Measurements from ENCODE around the gene CFAP157.

The CFAP157 gene

GRCh38 chr9:127742435-127743088 lies 35.8 kb downstream of the CFAP157 start:
- no peaks in the 10 kb centered on the region for H3K36me3 ChIP-seq (ENCODE audit: insufficient read depth, low read length)
- WGBS: under 1% methylated on average over 33 of the region's 33 CpGs
- H3K9ac ChIP-seq (ENCODE audit: low read depth, low read length): no peak overlapping the region
- no peak overlapping the region; the same call in 1 of the 2 replicates for H3K27ac ChIP-seq (ENCODE audit: low read depth, low read length)
- H3K9me3 ChIP-seq (ENCODE audit: insufficient read depth, low read depth, low read length): no peaks in the 10 kb centered on the region
- H3K27me3 ChIP-seq (ENCODE audit: insufficient read depth, low read length): peaks cover 4% of the 10 kb centered on the region; the same call in 1 of the 2 replicates
- peak overlapping the region; percentile 53 for H3K4me3 ChIP-seq (ENCODE audit: low read length)
- no peaks in the 10 kb centered on the region for H3K4me1 ChIP-seq (ENCODE audit: insufficient read depth, low read length)

GRCh38 chr9:127744398-127745110 lies 37.8 kb downstream of the CFAP157 start:
- no peak overlapping the region for H3K9ac ChIP-seq (ENCODE audit: low read depth, low read length)
- H3K27me3 ChIP-seq (ENCODE audit: insufficient read depth, low read length): peaks cover 4% of the 10 kb centered on the region; the same call in 1 of the 2 replicates
- H3K4me1 ChIP-seq (ENCODE audit: insufficient read depth, low read length): no peaks in the 10 kb centered on the region
- H3K4me3 ChIP-seq (ENCODE audit: low read length): no peak overlapping the region
- WGBS: 93% methylated on average over 19 of the region's 19 CpGs
- H3K36me3 ChIP-seq (ENCODE audit: insufficient read depth, low read length): peaks cover 12% of the 10 kb centered on the region
- no peaks in the 10 kb centered on the region for H3K9me3 ChIP-seq (ENCODE audit: insufficient read depth, low read depth, low read length)
- H3K27ac ChIP-seq (ENCODE audit: low read depth, low read length): no peak overlapping the region

- 81% methylated on average over 15 of the region's 15 CpGs for WGBS
- H3K27me3 ChIP-seq (ENCODE audit: insufficient read depth, low read length): peaks cover 6% of the 10 kb centered on the region
- no peak overlapping the region for H3K4me3 ChIP-seq (ENCODE audit: low read length)
- peaks cover 14% of the 10 kb centered on the region for H3K36me3 ChIP-seq (ENCODE audit: insufficient read depth, low read length)
- no peaks in the 10 kb centered on the region for H3K4me1 ChIP-seq (ENCODE audit: insufficient read depth, low read length)
- no peak overlapping the region for H3K9ac ChIP-seq (ENCODE audit: low read depth, low read length)
- no peaks in the 10 kb centered on the region for H3K9me3 ChIP-seq (ENCODE audit: insufficient read depth, low read depth, low read length)
- no peak overlapping the region for H3K27ac ChIP-seq (ENCODE audit: low read depth, low read length)
These were observed 40.3 kb downstream of the CFAP157 start for GRCh38 chr9:127746959-127747569.

- H3K27me3 ChIP-seq (ENCODE audit: insufficient read depth, low read length): peaks cover 27% of the 10 kb centered on the region
- H3K9me3 ChIP-seq (ENCODE audit: insufficient read depth, low read depth, low read length): no peaks in the 10 kb centered on the region
- no peak overlapping the region for H3K27ac ChIP-seq (ENCODE audit: low read depth, low read length)
- no peaks in the 10 kb centered on the region for H3K4me1 ChIP-seq (ENCODE audit: insufficient read depth, low read length)
- H3K9ac ChIP-seq (ENCODE audit: low read depth, low read length): no peak overlapping the region
- peaks cover 14% of the 10 kb centered on the region for H3K36me3 ChIP-seq (ENCODE audit: insufficient read depth, low read length)
- 94% methylated on average over 26 of the region's 26 CpGs for WGBS
- H3K4me3 ChIP-seq (ENCODE audit: low read length): no peak overlapping the region
These were observed 42.5 kb downstream of the CFAP157 start for GRCh38 chr9:127749090-127749787.

GRCh38 chr9:127751269-127752054 lies 44.7 kb downstream of the CFAP157 start:
- H3K36me3 ChIP-seq (ENCODE audit: insufficient read depth, low read length): peaks cover 14% of the 10 kb centered on the region
- peaks cover 46% of the 10 kb centered on the region for H3K27me3 ChIP-seq (ENCODE audit: insufficient read depth, low read length)
- no peaks in the 10 kb centered on the region for H3K9me3 ChIP-seq (ENCODE audit: insufficient read depth, low read depth, low read length)
- H3K4me1 ChIP-seq (ENCODE audit: insufficient read depth, low read length): 0 out of 2 replicates have a peak, but pooled peaks cover 3% of the 10 kb centered on the region
- 31% methylated on average over 10 of the region's 10 CpGs for WGBS
- no peak overlapping the region for H3K9ac ChIP-seq (ENCODE audit: low read depth, low read length)
- no peak overlapping the region for H3K27ac ChIP-seq (ENCODE audit: low read depth, low read length)
- H3K4me3 ChIP-seq (ENCODE audit: low read length): no peak overlapping the region

GRCh38 chr9:127753148-127753547 lies 46.4 kb downstream of the CFAP157 start:
- 88% methylated on average over 8 of the region's 8 CpGs for WGBS
- peaks cover 46% of the 10 kb centered on the region for H3K27me3 ChIP-seq (ENCODE audit: insufficient read depth, low read length)
- peaks cover 14% of the 10 kb centered on the region for H3K36me3 ChIP-seq (ENCODE audit: insufficient read depth, low read length)
- H3K4me1 ChIP-seq (ENCODE audit: insufficient read depth, low read length): 0 out of 2 replicates have a peak, but pooled peaks cover 3% of the 10 kb centered on the region
- H3K9me3 ChIP-seq (ENCODE audit: insufficient read depth, low read depth, low read length): no peaks in the 10 kb centered on the region
- no peak overlapping the region for H3K4me3 ChIP-seq (ENCODE audit: low read length)
- no peak overlapping the region for H3K27ac ChIP-seq (ENCODE audit: low read depth, low read length)
- no peak overlapping the region for H3K9ac ChIP-seq (ENCODE audit: low read depth, low read length)

GRCh38 chr9:127753622-127754021 lies 46.8 kb downstream of the CFAP157 start:
- 66% methylated on average over 8 of the region's 8 CpGs for WGBS

GRCh38 chr9:127754099-127755060 lies 47.6 kb downstream of the CFAP157 start:
- peaks cover 3% of the 10 kb centered on the region for H3K36me3 ChIP-seq (ENCODE audit: insufficient read depth, low read length)
- H3K4me1 ChIP-seq (ENCODE audit: insufficient read depth, low read length): 0 out of 2 replicates have a peak, but pooled peaks cover 3% of the 10 kb centered on the region
- H3K4me3 ChIP-seq (ENCODE audit: low read length): peak overlapping the region; percentile 62
- 1% methylated on average over 86 of the region's 86 CpGs for WGBS
- H3K27me3 ChIP-seq (ENCODE audit: insufficient read depth, low read length): peaks cover 46% of the 10 kb centered on the region
- peak overlapping the region; percentile 14; the same call in 1 of the 2 replicates for H3K9ac ChIP-seq (ENCODE audit: low read depth, low read length)
- H3K27ac ChIP-seq (ENCODE audit: low read depth, low read length): no peak overlapping the region
- H3K9me3 ChIP-seq (ENCODE audit: insufficient read depth, low read depth, low read length): no peaks in the 10 kb centered on the region

More at GRCh38 chr9:127753622-127754021, 46.8 kb downstream of the CFAP157 start:
- Histone ChIP-seq H3K27ac (ENCODE audit: low read depth, low read length) (no peak overlapping the region), H3K9me3 (ENCODE audit: insufficient read depth, low read depth, low read length) (no peaks in the 10 kb centered on the region), H3K9ac (ENCODE audit: low read depth, low read length) (no peak overlapping the region), H3K36me3 (ENCODE audit: insufficient read depth, low read length) (peaks cover 11% of the 10 kb centered on the region), H3K4me1 (ENCODE audit: insufficient read depth, low read length) (0 out of 2 replicates have a peak, but pooled peaks cover 3% of the 10 kb centered on the region), H3K4me3 (ENCODE audit: low read length) (peak overlapping the region; percentile 62; the same call in 1 of the 2 replicates), H3K27me3 (ENCODE audit: insufficient read depth, low read length) (peaks cover 46% of the 10 kb centered on the region)

- WGBS: 10% methylated on average over 54 of the region's 61 CpGs
- 0 out of 2 replicates have a peak, but pooled peaks cover 3% of the 10 kb centered on the region for H3K4me1 ChIP-seq (ENCODE audit: insufficient read depth, low read length)
- H3K36me3 ChIP-seq (ENCODE audit: insufficient read depth, low read length): 0 out of 2 replicates have a peak, but pooled peaks cover 2% of the 10 kb centered on the region
- peak overlapping the region; percentile 63 for H3K4me3 ChIP-seq (ENCODE audit: low read length)
- 0 out of 2 replicates have a peak overlapping the region, but pooled peaks have one; percentile 14 for H3K9ac ChIP-seq (ENCODE audit: low read depth, low read length)
- peaks cover 46% of the 10 kb centered on the region for H3K27me3 ChIP-seq (ENCODE audit: insufficient read depth, low read length)
- no peak overlapping the region for H3K27ac ChIP-seq (ENCODE audit: low read depth, low read length)
- no peaks in the 10 kb centered on the region for H3K9me3 ChIP-seq (ENCODE audit: insufficient read depth, low read depth, low read length)
These were observed 48.6 kb downstream of the CFAP157 start for GRCh38 chr9:127755061-127756060.

Data from HUES64 (cell line).